HG03159 (cell line): ENCODE results near the gene ZNF593.

Experiments
- ATAC-seq: cut with Tn5 transposase; IDR thresholded peaks from one replicate; pipeline ENCODE4 v1.9.1; 2021; ENCODE audit warnings: mild to moderate bottlenecking, moderate library complexity; ENCODE audit not compliant: unreplicated experiment

Gene ZNF593

DNA sequence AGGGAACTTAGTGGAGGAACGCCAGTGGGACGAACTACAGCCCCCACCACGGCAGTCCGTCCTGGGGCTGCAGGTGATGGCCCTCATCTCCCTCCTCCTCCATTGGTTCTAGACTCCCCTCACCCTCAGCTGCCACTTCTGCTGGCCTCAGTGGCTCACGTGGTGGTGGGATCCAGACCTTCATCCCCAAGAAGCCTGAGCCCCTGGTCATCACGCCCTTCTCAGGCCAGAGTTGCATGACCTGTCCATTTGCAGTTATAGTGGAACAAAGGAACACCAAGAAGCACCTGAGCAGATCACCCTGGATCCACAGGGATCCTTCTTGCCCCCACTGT is 23.8 kb upstream of the ZNF593 start:
- no peak for ATAC-seq

DNA sequence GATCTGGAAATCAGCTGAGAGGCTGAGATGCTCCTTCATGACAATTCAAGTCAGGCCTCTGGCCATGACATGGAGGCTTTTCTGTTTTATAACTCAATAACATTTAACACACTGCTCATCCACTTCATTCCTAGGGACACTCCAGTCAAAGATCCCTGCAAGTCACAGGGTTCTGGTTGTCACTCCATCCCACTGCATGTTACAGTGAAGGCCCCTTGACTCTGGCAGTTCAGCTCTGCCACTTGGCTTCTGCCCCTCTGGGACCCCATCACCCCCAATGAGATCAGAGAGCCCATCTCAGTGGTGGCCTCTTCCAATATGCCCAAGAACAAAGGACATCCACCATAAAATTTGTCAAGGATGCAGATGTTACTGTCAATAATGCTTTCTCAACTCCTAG is 20.8 kb upstream of the ZNF593 start:
- ATAC-seq: no peak

DNA sequence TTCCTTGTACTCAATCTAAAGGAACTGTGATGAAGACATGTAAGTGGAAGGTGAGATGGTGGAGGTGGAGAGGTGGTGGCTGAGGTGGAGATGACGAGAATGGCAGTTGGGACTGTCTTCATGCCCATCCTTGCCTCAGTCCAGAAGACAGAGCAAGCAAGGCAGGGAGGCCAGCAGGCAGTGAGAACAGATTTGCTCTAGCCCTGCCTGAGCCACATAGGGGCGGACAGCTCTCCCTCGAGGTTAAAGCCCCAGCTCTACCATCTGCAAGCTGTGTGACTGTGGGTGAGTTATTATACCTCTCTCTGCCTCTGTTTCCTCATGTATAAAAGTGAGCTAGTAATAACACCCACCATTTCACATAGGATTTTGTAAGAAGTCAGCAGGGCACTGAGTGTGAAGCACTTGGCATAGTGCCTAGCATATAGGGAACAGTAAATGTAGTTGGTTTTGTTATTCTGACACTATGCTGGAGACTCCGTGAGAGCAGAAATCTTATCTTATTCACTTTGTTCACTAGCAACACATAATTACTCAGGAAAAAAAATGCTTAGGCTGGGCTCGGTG is 15.7 kb upstream of the ZNF593 start:
- ATAC-seq: no peak

DNA sequence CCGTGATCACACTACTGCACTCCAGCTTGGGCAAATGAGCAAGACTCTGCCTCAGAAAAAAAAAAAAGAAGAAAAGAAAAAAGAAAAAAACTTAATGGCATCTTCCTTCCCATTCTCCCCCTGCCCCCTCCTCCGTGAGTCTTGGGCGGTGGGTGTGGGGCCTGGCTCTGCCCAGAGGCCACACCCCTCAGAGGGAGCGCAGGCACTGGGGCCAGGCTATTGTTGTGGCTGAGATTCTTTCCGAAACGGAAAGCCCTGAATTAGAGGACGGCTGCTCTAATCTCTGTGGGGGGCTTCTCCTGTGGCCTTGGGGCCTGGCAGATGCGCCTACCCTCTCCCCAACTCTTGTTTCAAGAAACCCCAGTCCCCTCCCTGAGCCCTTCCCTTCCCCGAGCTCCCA is 15.0 kb upstream of the ZNF593 start:
- ATAC-seq: no peak

DNA sequence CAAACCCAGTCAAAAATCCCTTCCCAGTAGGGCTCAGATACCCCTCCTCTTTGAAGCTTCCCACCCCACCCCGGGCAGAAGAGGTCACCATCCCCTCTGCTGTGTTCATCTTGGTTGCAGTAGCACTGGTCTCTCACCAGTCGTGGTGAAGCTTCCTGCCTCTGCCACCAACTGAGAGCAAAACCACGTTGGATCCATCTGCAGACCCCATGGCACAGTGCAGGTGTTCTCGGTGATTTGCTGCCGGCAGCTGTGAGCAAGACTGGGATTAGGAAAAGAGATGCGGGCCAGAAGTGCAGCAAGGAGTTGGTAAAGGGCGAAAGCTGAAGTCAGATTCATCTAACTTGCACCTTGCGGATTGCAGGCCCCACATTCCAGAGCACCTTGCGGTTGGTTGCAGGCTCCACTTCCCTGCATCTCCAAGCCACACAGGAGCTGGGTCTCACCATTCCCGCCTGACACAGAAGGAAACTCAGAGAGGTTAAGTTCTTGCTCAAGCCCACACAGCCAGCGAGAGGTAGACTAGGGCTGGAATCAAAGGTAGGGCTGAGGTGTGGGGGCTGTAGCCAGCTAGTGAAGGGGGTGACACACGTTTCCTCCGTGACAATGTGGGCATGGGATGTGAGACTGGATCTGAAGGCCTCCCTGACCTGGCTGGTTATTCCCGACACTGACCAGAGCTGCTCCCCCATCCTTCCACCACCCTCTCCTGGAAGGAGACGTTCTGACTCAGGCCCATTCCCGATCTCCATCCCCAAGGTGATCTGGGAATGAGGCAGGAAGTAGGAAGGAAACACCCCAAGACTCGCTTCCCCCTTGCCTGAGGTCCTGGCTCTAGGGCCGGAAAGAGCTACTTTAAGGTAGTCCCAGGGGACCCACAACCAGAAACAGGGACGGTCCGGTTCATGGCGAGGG is 14.1 kb upstream of the ZNF593 start:
- ATAC-seq: no peak

DNA sequence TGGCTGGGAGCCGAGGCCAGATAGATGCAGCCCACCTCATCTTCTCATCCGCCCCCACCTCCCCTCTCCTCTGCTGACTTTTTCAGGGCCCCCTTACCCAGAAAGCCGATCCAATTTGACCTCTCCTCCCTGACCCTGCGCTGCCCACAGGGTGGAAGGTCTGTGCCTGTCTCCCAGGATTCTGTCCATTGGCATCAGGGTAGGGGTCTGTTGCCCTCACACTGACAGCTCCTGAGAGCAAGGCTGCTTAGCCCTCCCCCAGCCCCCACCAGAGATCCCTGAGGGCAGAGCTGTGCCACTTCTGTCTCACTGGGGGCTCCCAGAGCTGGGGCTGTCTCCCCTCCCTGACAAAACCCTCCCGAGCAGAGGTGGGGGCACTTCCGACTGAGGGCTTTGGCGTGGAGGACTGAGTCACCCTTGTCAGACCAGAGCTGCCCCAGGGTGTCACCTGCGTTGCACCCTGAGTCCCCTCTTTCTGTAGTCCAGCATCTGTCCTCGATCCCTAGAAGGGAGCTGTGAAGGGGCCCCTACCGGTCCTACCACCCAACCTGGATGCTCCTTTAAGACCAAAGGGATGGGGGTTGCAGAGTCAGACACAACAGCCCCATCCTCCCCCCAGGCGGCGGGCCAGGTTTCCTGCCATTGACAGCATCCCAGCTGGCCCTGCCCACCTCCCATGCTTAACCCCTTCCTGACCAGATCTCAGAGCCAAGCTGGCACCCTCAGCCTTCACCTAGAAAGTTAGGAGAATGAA is 13.2 kb upstream of the ZNF593 start:
- no peak for ATAC-seq

DNA sequence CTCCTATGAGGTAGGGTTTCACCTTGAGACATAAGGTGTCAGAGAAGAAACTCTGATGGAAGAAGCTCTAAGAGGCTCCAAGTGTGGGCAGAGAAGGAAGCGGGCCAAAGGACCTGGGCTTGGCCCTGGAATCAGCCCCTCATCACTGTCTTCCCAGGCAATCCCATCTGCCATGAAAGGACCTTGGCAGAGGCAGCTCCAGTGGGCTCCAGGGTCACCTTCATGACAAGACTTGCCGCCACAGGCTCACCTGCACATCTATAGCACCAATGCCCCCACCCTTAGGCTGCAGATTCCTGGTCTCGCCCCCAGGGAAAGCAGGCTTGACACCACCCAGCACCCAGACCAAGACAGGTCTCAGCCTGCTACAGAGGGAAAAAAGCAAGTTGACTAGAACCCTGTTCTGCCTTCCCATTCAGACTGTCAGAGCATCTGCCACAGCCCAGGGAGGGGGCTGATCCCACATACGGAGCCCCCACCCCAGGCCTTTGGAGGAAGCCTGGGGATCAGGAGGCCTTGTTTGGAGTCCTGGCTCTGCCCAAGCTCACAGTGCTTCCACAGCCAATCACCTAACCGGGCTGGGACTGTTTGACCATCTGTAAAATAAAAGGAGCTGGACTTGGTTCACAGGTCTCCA is 11.3 kb upstream of the ZNF593 start:
- no peak for ATAC-seq

DNA sequence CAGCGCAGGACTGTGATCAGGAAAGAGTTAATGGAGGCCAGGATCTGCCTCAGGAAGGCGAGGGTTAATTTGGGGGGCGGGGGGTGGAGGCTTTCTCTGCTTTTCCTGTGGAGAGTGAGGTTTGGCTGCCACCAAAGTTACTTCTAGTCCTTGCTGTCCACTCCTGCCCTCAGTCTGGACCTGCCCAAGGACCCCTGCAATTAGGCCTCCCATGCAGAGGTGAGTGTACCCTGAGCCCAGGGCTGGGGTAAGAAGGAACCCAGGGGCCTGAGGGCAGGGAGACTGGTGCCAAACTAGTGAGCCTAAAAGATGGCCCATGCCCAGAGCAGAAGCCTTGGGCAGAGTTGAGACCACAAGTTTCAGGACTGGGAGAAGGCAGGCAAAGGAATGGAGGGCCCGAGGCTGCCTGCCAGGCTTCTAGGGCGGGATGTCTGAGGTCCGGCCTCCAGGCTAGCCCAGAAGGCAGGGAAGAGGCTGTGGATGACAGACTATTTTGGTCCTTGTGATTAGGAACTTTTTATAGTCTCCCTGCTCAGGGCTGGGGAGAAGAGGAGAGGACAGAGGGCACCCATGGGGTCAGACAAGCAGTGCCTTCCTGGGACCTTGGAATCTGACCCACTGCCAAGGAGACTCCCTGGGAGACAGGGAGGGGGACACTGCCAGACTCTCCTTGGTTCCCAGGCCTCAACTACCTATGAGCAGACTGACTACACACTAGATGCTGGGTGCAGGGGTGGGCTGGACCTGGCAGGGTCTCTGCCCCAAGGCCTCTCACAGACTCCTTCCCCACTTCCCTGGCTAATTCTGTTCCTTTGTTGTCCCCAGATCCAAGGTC is 10.6 kb upstream of the ZNF593 start, which contains the start of gene FAM110D:
TSS of gene FAM110D (plus strand) at position 172 of the 835 bp plus-strand sequence. CDS start 2,213 bp downstream, outside the sequence.
- no peak for ATAC-seq

DNA sequence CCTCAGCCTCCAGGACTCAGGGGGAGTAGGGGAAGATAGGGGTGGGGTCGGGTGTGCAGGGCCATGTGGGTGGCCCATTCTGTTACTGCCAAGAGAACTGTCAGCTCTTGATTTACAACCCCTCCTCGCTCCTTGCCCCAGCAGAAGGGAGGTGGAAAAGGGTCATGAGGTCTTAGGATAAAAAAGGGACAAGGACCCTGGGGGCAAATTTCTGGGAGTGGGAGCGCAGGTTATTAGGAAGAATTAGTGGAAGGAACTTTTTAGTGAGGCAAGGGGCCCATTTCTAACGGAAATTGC is 10.0 kb upstream of the ZNF593 start:
- no peak for ATAC-seq

DNA sequence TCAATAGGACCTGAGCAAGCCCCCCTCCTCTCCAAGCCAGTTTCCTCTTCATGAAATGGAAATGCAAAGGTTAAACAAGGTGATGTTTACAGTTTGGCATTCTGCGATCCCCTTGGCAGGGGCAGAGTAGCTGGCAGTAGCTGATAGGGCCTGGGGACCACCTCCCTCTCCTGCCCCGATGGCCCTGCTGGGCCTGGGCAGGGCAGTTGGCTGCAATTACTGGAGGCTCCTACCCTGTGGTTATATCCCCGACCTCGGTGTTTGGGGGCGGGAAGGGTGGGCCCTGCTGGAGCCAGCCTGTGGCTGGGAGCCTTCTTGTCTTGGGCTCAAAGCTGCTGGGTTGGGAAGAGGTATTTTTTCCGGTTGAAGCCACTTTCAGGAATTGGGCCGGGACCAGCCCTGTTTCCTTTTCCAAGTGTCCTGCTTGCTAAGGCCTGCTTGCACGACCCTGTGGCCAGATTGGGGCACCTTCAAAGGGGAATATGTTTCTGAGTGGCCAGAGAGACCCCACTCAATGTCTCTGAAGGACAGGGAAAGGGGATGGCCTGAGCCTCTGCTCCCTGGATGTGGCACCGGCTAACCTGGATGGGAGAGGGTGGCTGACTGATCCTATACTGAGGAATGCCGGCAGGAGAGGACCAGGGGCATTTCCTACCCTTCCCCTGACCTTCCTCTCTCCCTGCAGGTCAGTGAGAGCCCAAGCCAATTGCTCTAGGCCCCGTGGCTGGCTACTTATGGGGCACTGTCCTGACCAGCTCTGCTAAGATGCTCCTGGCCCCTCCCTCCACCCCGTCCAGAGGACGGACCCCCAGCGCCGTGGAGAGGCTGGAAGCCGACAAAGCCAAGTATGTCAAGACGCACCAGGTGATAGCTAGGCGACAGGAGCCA is 8.9 kb upstream of the ZNF593 start:
- ATAC-seq: no peak

DNA sequence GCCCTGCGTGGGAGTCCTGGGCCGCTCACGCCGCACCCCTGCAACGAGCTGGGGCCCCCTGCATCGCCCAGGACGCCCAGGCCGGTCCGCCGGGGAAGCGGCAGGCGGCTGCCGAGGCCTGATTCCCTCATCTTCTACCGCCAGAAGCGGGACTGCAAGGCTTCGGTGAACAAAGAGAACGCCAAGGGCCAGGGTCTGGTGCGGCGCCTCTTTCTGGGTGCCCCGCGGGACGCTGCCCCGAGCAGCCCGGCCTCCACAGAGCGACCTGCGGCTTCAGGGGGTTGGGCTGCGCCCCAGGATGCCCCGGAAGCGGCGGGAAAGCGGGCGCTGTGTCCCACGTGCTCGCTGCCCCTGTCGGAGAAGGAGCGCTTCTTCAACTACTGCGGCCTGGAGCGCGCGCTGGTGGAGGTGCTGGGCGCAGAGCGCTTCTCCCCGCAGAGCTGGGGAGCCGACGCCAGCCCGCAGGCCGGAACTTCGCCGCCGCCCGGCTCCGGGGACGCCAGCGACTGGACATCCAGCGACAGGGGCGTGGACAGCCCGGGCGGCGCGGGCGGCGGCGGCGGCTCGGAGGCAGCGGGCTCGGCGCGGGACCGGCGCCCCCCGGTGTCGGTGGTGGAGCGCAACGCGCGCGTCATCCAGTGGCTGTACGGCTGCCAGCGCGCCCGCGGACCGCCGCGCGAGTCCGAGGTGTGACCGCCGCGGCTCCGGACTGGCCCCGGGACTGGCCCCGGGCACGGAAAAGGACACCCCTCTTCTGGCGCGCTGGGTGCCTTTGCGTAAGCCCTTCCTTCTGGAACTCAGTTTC is 8.1 kb upstream of the ZNF593 start:
- no peak for ATAC-seq

DNA sequence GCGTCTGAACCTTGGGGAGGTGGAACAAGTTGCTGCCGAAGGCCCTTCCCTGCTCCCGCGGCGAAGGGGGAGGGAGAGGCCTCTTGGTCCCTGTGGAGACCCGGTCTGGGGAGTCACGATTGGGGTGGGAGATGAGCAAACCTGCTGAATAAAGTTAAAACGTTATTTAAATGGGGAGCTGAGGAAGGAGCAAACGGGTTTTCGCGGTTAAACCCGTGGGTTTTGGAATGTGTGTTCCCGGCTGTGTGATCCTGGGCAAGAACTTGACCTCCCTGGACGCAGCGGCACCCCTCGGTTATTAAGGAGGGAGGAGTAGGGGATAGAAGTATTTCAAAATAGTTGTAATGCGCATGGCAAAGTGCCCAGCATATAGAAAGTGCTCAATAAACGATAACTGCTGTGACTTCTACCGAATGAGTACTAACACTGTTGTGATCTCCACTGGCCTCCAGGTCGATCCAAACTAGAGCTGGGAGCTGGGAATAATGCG is 7.4 kb upstream of the ZNF593 start:
- no peak for ATAC-seq

DNA sequence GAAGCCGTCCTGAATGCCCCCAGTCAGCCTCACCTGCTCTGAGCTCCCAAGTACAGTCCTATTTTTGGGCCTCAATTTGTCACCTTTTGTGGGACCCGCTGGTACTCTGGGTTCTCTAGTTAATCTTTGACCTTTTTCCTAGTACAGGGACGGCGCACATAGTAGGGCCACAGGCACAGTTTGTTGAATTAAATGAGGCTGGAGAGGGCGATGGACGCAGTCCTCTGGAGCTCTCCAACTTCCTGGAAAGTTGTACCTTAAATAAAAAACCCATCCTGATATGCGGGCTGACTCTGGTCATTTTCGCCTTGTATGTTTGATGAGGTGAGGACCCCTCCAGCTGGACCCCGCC is 6.0 kb upstream of the ZNF593 start:
- ATAC-seq: no peak

DNA sequence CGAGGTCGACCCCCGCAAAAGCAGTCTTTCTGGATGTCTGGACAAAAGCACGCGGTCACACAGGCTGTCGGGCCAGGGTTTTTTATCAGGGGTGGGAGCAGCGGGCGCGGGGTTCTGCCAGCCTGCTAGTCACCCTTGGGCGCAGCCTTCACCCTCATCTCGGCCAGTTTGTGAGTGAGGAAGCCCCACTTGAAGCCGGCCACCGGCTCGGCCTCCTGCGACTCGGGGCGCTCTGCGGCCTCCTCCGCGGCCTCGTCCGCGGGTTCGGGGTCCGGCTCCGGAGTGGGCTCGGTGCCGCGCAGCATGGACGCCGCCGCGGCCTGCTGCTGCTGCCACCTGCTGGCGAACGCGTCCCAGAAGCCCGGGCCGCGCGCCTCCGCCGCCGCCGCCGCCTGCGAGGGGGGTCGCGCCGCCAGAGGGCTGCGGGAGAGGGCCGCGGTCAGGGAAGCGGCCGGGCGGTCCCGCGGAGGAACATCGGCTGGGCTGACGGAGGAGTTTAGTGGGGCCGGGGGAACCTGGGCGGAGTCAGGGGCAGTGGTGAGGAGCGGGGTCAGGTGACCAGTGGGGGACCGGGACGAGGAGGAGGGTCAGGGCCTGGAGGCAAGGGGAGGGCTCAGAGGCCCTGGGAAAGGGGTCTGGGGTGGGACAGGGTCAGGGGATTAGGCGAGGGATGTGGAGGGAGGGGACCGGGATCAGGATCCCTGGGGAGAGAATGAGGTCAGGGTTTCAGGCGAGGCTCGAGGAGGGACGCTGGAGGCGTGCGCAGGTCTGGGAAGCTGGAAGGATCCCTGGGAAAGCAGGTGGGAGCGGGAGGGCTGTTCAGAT is 5.5 kb upstream of the ZNF593 start:
- ATAC-seq: no peak

DNA sequence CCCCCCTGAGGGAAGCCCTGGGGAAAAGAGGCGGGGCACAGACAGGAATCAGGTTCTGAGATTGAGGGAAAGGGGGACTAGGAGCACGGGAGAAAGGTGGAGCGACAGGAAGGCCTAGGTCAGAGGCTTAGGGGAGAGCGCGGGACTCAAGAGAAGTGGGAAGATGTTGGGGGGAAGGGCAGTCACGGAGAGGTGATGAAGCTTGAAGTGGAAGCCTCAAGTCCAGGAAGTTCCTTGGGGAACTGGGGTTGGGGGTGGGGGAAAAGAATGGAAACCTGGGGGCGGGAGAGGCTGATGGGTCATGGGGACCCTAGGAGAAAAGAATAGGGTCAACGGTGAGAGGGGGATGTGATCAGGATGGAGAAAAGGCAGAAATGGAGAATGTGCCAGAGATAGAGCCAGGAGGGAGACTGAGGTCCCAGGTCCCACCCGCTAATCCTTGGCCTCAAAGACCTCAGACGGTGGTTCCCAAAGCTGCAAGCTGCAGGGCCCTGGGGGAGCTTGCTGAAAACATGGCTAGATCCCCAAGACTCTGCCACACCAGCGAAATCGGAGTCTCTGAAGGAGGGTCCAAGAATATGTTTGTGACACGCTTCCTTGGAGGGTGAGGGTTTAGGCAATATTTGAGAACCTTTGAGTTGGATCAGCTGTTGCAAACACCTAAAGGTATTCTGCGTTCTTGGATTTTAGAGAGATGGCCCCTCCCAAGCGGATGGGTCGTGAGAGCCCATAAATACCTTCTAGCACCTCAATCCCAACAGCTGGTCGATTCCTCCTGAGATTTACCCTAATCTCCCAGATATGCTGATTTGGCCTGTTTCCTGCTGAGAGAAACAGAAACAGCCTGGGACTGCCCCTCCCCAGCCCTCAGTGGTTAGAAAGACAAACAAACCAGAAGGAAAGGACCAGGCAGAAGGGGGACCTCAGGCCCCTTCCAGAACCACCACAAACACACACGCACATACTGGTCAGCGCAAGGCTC is 4.6 kb upstream of the ZNF593 start:
- no peak for ATAC-seq

DNA sequence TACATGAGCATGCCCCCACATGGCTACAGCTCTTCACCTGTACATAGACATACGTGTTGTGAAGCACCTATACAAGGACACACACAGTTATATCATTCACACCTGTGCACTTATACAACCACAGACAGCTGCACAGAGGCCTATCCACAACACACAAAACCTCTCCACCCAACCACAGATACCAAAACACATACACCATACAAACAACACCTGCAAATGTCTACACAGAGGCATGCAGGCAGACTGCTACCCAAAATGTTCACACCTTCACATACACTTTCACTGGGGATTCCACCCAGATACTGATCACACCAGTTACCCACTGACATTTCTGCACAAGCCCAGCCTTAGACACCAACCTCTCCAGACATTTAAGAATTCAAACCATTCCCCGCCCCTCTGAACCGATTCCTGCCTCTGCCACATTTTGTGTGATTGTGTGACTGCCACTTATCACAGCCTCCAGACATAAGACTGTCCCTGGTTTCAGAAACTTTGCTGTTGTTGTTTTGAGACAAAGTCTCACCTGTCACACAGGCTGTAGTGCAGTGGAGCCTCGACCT is 2.9 kb upstream of the ZNF593 start:
- ATAC-seq: no peak
